Stimulated activated effector memory CD8-positive, alpha-beta T cell treated with anti-CD3 and anti-CD28 coated beads, Interleukin-12 subunit alpha, Interleukin-12 subunit beta, amount 100 ng/mL, for 72 hours (primary cell): ENCODE measurements around the gene APH1B.

Experiments
- ATAC-seq: fragments of 150-1000 bp; cut with Tn5 transposase; 2 replicates; pipeline ENCODE4 v1.10.0; 2021
- DNase-seq, 2 donors: peaks; one replicate each; pipeline ENCODE4 v3.0.0; 2021 to 2022; ENCODE audit warnings: low spot score in 2 of 2
- H3K27ac Mint-ChIP-seq: one replicate; pipeline ENCODE4 v1.8.0; 2022; ENCODE audit warnings: mild to moderate bottlenecking, mixed read lengths
- H3K36me3 Mint-ChIP-seq: one replicate; pipeline ENCODE4 v1.8.0; 2022; ENCODE audit warnings: mild to moderate bottlenecking, mixed read lengths
- H3K4me1 Mint-ChIP-seq: one replicate; pipeline ENCODE4 v1.8.0; 2022; ENCODE audit warnings: mixed read lengths
- H3K4me3 Mint-ChIP-seq: one replicate; pipeline ENCODE4 v1.8.0; 2022; ENCODE audit warnings: mild to moderate bottlenecking, mixed read lengths
- H3K9me3 Mint-ChIP-seq: one replicate; pipeline ENCODE4 v1.8.0; 2022; ENCODE audit warnings: mixed read lengths

Gene APH1B

GRCh38 chr15:63243776-63244175 lies 33.6 kb upstream of the APH1B start:
- Mint-ChIP-seq H3K27ac (peak overlapping the region; percentile 76), H3K9me3 (no peaks in the 10 kb centered on the region), H3K36me3 (peaks cover 93% of the 10 kb centered on the region), H3K4me1 (peaks cover 62% of the 10 kb centered on the region), H3K4me3 (no peak overlapping the region)
- ATAC-seq (peak; percentile 66), DNase-seq (no peak)

DNA sequence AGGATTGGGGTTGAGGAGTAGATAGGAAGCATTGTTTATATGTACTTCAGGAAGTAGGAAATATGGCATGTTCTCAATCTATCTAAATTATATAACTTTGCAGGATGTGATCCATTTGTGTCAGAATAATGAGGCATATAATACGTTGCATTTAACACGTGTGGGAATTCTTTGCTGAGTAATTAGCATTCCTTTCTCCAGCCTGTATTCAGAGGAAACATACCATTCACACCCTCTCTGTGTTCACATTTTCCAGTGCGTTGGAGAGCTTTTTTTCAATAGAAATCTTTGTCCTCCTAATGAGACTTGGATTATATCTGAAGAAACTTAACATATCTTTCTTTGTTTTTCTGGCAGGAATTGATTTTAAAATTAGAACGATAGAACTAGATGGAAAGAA lies 33.0 kb upstream of the APH1B start:
- Mint-ChIP-seq H3K9me3 (no peaks in the 10 kb centered on the region), H3K27ac (peak overlapping the region; percentile 76), H3K36me3 (peaks cover 95% of the 10 kb centered on the region), H3K4me1 (peaks cover 61% of the 10 kb centered on the region), H3K4me3 (no peak overlapping the region)
- ATAC-seq (no peak), DNase-seq (no peak)

GRCh38 chr15:63244976-63245645 lies 32.3 kb upstream of the APH1B start:
- Mint-ChIP-seq H3K27ac (peak overlapping the region; percentile 76), H3K4me1 (peaks cover 58% of the 10 kb centered on the region), H3K9me3 (no peaks in the 10 kb centered on the region), H3K36me3 (peaks cover 95% of the 10 kb centered on the region), H3K4me3 (no peak overlapping the region)
- ATAC-seq (no peak), DNase-seq (no peak)

DNA sequence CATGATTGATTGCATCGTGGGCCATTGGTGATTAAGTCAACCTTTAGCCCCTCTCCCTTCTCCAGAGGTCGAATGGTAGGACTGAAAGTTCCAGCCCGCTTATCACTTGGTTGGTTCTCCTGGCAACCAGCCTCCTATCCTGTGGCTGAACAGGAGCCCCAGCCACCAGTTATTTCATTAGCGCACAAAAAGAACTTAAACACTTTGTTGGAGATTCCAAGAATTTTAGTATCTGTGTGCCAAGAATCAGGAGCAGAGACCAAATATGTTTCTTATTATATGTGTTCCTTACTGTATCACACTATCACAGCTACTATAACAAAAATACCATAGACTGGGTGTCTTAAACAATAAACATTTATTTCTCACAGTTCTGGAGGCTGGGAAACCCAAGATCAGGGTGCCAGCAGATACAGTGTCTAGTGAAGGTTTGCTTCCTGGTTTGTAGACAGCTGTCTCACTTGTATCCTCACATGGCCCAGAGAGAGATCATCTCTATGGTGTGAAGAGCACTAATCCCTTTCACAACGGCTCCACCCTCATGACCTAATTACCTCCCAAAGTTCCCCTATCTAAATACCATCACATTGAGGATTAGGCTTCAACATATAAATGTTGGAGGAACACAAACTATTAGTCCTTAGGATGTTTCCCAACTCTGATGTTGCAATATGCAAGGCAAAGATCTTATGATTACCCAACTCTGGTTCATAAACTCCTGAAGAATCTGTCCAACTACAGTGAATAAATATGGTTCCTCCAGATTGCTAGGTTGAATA lies 30.5 kb upstream of the APH1B start:
- ATAC-seq (no peak), DNase-seq (no peak)
- no peaks in the 10 kb centered on the region for H3K9me3 Mint-ChIP-seq
- peaks cover 96% of the 10 kb centered on the region for H3K36me3 Mint-ChIP-seq
- peaks cover 68% of the 10 kb centered on the region for H3K4me1 Mint-ChIP-seq
- H3K4me3 Mint-ChIP-seq: no peak overlapping the region
- H3K27ac Mint-ChIP-seq: peak overlapping the region; percentile 57

- peak; percentile 46 for ATAC-seq
- no peak for DNase-seq
- Mint-ChIP-seq H3K4me1 (peaks cover 58% of the 10 kb centered on the region), H3K36me3 (peaks cover 100% of the 10 kb centered on the region), H3K4me3 (no peak overlapping the region), H3K27ac (peak overlapping the region; percentile 33), H3K9me3 (no peaks in the 10 kb centered on the region)
Observed at GRCh38 chr15:63250312-63250965, 27.0 kb upstream of the APH1B start.

DNA sequence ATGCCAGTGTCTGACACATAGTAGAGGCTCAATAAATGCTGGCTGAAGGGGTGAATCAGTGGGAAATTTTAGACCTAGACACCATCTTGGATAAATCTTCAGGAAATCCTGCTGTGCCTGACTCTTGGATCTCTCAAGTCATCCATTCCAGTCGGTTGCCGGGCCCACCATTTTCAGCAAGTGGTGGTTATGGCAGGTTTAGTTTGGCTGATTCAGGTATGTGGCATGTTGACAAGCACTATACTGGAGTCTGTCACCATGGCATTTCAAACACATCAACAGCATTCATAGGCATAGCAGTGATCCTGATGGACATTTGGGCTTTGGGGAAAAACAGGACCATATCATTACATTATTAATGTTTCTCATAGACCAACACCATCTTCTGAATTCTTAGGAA lies 25.7 kb upstream of the APH1B start:
- H3K9me3 Mint-ChIP-seq: no peaks in the 10 kb centered on the region
- DNase-seq: no peak
- ATAC-seq: no peak
- H3K36me3 Mint-ChIP-seq: peaks cover 100% of the 10 kb centered on the region
- peaks cover 52% of the 10 kb centered on the region for H3K4me1 Mint-ChIP-seq
- no peak overlapping the region for H3K27ac Mint-ChIP-seq
- H3K4me3 Mint-ChIP-seq: no peak overlapping the region

DNA sequence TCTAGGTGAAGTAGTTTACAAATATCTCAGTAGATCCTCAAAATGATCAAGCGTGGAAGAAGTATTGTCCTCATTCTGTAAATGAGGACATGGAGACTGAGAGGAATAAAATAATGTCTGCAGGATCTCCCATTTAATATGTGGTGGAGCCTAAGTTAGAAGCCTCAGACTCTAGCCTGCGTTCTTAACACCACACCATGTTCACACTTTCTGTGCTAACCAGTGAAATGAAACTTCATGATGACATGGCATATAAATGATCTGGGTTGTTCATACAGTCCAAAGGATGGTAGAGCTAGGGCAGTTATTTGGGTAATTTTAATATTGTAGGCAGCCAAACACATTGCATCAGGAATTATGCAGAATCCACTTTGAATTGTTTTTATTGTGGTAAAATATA lies 25.1 kb upstream of the APH1B start:
- ATAC-seq (no peak), DNase-seq (no peak)
- Mint-ChIP-seq H3K4me1 (peaks cover 46% of the 10 kb centered on the region), H3K36me3 (peaks cover 100% of the 10 kb centered on the region), H3K9me3 (no peaks in the 10 kb centered on the region), H3K27ac (no peak overlapping the region), H3K4me3 (no peak overlapping the region)

- peaks cover 42% of the 10 kb centered on the region for H3K4me1 Mint-ChIP-seq
- no peak for ATAC-seq
- no peak overlapping the region for H3K4me3 Mint-ChIP-seq
- no peaks in the 10 kb centered on the region for H3K9me3 Mint-ChIP-seq
- peak overlapping the region; percentile 58 for H3K27ac Mint-ChIP-seq
- no peak for DNase-seq
- H3K36me3 Mint-ChIP-seq: peaks cover 100% of the 10 kb centered on the region
Observed at GRCh38 chr15:63254991-63255390, 22.4 kb upstream of the APH1B start.

GRCh38 chr15:63255489-63255990 lies 21.9 kb upstream of the APH1B start:
- Mint-ChIP-seq H3K27ac (no peak overlapping the region), H3K4me1 (peaks cover 37% of the 10 kb centered on the region), H3K9me3 (no peaks in the 10 kb centered on the region), H3K4me3 (no peak overlapping the region), H3K36me3 (peaks cover 100% of the 10 kb centered on the region)
- DNase-seq (no peak), ATAC-seq (no peak)

DNA sequence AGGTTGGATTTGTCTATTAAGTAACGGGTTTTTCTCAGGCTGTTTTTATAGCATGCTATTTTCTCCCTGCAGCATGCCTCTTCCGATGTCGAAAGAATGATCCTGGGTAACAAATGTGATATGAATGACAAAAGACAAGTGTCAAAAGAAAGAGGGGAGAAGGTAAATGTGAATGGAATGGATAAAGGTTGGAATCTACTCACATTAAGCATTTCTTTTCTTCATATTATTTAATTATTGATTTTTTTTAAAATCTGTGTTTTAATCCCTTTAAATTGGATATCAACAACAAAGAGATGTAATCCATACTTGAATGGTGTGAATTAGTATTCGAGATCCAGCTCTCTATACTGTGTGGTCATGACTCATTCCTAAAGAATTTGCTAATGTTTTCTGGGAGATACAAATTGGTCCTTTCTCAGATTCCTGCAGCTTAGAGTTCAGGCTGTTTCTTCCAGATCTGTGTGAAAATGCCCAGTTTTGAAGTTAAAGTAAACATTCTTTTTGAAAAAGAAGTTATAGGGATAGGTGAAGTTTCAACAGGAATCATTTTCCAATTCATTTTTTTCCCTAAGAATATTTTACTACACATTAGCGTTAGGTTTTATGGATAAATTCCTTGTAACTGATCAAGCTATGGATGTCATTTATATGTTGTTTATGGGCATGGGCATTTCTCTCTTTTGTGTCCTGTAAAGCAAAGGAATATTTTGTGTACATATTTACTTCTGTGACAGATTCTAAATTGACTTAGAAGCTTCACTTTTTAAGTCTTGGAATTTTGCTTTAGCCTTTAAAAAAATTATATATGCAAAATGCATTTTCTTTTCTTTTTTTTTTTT lies 20.8 kb upstream of the APH1B start:
- ATAC-seq: no peak
- Mint-ChIP-seq H3K27ac (no peak overlapping the region), H3K36me3 (peaks cover 100% of the 10 kb centered on the region), H3K4me1 (peaks cover 27% of the 10 kb centered on the region), H3K9me3 (no peaks in the 10 kb centered on the region), H3K4me3 (no peak overlapping the region)
- DNase-seq: no peak

- Mint-ChIP-seq H3K4me3 (no peak overlapping the region), H3K36me3 (peaks cover 100% of the 10 kb centered on the region), H3K4me1 (peaks cover 14% of the 10 kb centered on the region), H3K9me3 (no peaks in the 10 kb centered on the region), H3K27ac (no peak overlapping the region)
- DNase-seq (no peak), ATAC-seq (no peak)
Observed at GRCh38 chr15:63258658-63259057, 18.7 kb upstream of the APH1B start.

- H3K36me3 Mint-ChIP-seq: peaks cover 100% of the 10 kb centered on the region
- H3K27ac Mint-ChIP-seq: no peak overlapping the region
- DNase-seq: no peak
- ATAC-seq: no peak
- peaks cover 9% of the 10 kb centered on the region for H3K4me1 Mint-ChIP-seq
- H3K4me3 Mint-ChIP-seq: no peak overlapping the region
- H3K9me3 Mint-ChIP-seq: no peaks in the 10 kb centered on the region
Observed at GRCh38 chr15:63260791-63261190, 16.6 kb upstream of the APH1B start.

DNA sequence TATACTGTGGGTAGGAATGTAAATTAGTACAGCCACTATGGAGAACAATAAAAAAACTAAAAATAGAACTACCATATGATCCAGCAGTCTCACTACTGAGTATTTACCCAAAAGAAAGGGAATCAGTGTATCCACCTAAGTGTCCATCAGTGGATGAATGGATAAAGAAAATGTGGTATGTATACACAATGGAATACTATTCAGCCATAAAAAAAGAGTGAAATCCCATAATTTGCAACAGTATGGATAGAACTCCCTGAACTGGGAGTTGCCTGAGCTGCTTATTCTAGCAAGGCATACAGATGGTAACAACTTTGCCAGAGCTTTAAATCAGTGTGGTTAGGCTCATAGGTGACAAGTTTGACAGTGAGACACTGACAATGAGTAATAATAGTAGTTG lies 16.1 kb upstream of the APH1B start:
- peaks cover 100% of the 10 kb centered on the region for H3K36me3 Mint-ChIP-seq
- DNase-seq (no peak), ATAC-seq (no peak)
- no peak overlapping the region for H3K4me3 Mint-ChIP-seq
- H3K9me3 Mint-ChIP-seq: no peaks in the 10 kb centered on the region
- no peak overlapping the region for H3K27ac Mint-ChIP-seq
- H3K4me1 Mint-ChIP-seq: peaks cover 11% of the 10 kb centered on the region

DNA sequence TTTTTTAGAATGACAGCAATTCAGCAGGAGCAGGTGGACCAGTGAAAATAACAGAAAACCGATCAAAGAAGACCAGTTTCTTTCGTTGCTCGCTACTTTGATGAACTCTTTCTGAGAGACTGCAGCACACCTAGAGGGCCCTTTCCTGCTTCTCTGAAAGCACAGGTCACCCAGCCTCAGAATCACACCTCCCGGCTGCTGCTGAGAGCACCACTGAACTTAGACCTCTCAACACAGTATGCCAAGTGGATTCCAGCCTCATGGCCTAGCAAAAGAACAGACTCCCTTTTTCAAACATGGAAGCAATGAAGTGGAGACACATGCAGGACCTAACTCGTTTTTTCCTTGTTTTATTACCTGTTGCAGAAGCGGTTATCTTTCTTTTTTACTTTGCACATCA lies 13.9 kb upstream of the APH1B start:
- Mint-ChIP-seq H3K36me3 (peaks cover 99% of the 10 kb centered on the region), H3K27ac (no peak overlapping the region), H3K4me3 (no peak overlapping the region), H3K4me1 (peaks cover 6% of the 10 kb centered on the region), H3K9me3 (no peaks in the 10 kb centered on the region)
- ATAC-seq (no peak), DNase-seq (no peak)
